HL-60 (cell line): ENCODE results near the gene ATP13A5.

Experiments
- CTCF ChIP-seq: IDR thresholded peaks from one replicate; pipeline ENCODE4 v1.5.1; 2011; ENCODE audit warnings: low read length, control low read depth, inconsistent platforms; ENCODE audit not compliant: insufficient read depth
- POLR2AphosphoS5 ChIP-seq: IDR thresholded peaks from 2 replicates; pipeline ENCODE4 v1.6.1; 2012; ENCODE audit warnings: low read depth

- TF ChIP-seq POLR2AphosphoS5 (no peak), CTCF (no peak)
Observed at GRCh38 chr3:193301433-193301832, 77.1 kb downstream of the ATP13A5 start.
